HG03139 (cell line): ENCODE results near the gene ITCH.

ENCODE experiments used
- ATAC-seq: cut with Tn5 transposase; IDR thresholded peaks from one replicate; pipeline ENCODE4 v1.9.1; 2021; ENCODE audit not compliant: unreplicated experiment

ITCH gene

DNA sequence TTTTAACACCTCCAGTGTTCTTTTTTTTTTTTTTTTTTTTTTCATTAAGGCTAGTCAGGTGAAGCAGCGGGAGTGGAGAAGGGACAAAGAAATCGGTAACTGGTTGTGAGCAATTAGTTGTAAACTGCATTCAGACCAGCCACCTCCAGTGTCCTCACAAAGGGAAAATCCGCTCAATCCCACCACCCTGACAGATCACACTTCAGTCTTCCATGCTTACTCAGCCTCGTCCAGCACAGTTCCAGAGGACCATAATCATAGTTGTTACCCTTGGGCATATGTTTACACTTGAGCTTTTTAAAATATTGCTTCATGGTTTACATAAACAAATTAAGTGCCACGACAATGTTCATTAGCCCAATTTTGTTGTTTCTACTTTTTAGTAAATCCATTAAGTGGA is 163.4 kb downstream of the ITCH start:
- no peak for ATAC-seq

DNA sequence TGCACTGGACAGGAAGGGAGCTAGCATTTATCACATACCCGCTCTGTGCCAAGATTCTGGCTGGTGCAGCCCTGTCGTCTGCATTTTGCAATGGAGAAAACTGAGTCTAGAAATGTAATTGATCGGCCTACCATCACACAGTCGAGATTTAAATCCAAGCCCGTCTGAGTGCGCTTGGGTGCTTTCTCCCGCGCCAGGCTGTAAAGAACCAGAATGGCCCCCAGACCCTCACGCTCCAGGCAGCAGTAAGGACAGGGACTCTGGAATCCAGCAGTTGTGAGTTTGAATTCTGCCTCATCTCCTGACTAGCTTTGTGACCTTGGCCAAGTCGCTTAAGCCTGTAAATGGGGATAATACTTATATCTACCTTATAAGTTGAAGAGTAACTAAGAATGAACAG is 163.9 kb downstream of the ITCH start:
- ATAC-seq = no peak

DNA sequence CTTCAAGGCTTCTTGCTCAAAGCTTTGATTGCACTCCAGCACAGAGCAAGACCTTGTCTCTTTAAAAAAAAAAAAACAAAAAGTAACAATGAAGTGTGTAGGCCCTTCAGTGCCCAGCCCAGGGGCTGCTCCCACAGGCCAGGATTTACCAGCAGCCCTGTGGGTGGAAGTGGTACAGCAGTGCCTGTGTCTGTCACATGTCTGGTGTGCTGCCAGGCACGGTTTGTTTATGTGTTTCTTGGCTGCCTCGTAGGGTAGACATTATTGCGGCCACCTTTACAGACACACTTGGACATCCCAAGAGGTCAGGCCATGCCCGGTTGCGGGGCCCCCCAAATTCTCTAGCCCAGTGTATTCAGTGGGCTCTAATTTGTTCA is 165.8 kb downstream of the ITCH start:
- ATAC-seq = no peak

DNA sequence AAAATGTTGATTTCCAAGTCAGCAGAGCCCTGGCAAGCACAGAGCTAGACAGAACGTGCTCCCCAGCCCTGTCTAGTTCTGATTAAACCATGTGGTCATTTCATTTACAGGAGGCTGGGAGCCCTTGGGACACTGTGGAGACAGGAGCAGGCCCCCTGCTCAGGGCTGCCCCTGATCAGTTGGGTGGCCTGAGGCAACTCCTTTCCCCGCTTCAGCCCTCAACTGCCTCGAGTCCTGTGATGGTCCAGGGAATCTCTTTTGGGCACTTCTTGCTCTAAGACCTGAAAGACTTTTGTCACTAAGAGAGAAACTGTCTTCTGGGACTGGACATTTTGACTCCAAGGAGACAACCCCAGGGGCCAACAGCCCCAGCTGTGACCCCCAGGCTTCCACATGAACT is 166.7 kb downstream of the ITCH start:
- ATAC-seq = no peak

DNA sequence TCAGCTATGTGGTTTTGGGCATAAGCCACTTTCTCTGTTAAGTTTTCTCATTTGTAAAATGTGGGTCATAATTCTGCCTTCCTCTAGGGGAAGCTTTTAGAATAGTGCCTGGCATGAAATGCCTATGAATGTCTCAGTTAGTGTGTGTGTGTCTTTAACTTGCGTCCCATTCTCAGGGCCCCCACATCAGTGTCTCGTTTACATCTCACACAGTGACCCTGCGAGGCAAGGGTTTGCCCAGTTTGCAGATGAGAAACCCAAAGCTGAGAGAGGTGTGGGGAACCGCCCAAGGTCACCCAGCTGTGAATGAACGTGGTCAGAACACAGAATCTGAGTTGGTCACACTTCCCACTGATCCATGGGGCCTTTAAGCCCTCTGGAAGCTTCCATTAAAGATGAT is 167.3 kb downstream of the ITCH start:
- no peak for ATAC-seq

DNA sequence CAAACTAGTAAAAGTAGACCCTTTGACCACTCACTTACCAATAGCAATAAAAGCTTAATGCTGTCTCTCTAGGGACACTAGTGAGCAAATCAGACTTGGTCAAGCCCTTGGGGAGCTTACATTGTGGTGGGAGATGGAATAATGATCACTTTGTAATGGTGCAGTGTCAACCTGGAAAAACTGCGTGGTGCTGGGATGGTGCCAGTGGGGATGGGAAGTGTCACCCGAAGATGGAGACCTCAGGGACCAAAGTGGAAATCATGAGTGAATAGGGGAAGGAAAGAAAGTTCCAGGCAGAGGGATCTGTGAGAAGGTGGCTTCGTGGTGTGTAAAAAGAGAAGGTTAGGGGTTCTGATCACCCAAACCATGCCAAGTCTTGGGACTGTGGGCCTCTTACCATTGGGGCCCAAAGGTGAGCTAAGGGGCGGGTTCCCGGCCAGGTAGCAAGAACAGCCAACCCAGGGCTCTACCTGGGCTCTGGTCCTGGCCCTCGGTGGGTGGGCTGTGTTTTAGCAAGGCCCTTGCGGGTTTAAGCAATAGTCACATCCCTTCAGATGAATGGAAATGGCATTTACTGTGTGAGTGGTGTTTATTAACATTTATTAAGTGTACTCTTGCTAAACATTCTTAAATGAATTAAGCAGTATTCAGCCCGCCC is 168.7 kb downstream of the ITCH start:
- no peak for ATAC-seq

DNA sequence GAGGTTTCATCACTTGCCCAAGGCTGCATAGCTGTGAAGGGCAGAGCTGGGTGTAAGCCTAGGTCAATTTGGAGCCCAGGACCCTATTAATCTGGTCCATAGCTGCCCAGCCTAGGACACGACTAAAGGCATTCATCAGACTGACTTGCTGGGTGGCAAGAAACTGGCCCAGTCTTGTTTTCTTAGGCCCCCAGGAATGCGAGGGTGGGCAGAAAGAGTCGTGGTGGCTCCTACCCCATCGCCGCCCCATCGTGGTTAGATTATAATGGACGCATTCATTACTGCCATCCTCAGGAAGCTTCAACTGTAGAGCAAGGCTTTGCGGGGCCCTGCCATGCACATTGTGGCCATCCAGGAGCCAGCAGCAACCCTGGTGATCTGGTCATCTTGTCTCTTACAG is 169.2 kb downstream of the ITCH start:
- no peak for ATAC-seq

DNA sequence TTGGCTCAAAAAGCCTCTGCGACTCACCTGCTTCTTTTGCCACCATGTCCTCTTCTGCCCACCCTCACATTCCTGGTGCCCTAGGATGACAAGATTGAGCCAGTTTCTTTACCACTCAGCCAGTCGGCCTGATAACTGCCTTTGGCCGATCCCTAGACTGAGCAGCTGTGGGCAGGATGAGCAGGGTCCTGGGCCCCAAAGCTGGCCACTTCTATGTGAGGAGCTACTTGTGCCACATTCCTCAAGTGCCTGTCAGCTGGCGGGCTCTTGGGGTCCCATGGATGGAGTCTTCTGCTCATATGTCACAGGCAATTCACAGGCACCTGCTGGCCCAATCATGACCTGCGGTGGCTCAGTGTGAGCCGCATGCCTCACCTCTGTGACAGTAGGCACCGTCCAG is 169.7 kb downstream of the ITCH start:
- ATAC-seq = no peak

DNA sequence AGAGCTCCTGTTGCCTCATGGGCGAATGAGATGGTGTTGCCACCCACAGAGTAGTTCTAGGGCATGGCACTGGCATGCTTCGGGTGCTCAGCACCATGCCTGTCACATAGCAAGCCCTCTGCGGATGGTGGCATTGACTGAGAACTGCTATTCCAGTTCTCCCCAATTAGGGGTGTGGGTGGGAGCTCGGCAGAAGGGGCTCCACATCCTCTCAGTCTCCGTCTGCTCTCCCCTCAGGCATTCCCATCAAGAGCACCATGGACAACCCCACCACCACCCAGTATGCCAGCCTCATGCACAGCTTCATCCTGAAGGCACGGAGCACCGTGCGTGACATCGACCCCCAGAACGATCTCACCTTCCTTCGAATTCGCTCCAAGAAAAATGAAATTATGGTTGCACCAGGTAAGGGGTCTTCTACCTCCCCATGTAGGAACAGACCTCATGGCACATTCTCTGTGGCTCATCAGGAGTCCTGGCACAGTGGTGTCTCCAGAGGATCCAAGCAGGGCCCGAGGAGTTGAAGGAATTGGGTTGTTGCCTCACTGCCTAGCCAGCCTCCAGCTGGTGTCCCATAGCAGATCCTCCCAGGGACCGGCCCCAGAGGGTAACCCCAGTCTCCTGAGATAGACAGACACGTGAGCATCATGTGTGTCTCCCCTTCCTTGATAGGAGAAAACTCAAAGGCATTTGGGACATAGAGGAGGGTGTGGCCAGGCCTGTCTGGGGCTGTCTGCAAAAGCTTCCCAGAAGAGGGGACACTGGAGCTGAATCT is 171.5 kb downstream of the ITCH start:
- no peak for ATAC-seq

DNA sequence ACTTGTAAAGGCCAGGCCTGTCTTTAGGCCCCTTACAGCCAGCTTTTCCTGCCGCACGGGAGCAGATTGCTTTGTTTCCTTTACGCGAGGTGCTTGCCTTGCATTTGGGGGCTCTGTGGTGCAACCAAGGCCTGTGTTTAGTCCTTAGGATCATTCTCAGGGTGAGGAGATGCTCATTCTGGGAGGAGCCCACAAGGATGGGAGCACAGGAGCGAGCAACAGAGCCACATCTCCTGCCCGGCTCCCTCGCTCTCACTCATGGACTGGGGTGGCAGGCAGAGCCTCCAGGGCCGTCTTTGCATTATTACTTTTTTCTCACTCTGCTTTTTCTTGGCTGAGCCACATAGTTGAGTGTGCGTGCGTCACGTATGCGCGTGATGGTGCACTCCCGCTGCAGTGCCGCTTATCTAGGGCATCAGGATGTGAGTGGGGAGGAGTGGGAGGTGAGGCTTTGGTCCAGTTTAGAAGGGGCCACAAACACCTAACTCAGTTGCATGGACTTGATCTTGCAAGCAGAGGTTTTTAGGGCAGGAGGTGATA is 172.3 kb downstream of the ITCH start:
- no peak for ATAC-seq

DNA sequence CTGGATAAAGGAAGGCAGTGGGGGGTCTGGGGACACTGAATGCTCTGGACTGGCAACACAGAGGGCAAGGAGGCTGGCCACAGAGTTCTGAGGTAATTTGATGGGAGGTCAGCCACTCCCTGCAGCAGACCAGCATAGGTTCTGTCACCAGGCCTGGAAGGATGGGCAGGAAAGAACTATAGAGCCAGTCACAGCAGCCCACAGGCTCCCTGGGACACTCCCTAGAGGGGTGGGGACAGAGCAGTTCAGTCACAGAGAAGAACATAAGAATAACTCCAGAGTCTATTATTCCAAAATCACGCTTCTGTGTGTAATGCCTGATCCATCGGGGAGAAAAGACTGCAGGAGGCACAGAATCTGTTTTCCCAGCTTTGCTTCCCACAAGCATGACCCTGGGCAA is 172.8 kb downstream of the ITCH start:
- ATAC-seq = no peak

DNA sequence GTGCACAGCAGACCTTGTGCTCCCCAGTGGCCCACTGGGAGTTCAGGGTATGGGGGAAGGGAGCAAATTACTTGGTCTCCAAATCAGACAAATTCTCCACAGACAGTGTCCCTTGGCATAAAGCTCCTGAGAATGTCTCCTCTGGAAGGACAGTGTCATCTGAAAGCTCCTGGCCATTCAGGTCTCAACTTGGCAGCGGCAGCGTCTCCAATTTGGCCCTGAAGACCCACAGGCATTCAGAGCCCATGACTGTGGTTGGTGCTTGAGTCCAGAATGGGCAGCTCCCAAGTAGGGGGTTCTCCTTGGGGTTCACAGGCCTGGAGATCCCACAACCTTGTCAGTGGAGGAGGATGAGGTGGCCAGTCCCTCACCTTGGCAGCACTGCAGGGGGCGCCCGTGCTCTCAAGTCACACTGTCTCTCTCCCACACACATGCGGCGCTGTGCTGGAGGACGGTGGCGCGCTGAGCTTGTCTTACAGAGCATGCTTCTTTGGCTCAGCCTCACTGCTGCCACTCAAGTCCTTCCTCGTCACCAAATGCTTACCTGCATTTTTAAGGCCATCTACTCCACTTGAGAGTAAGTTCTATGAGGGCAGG is 173.8 kb downstream of the ITCH start:
- no peak for ATAC-seq

DNA sequence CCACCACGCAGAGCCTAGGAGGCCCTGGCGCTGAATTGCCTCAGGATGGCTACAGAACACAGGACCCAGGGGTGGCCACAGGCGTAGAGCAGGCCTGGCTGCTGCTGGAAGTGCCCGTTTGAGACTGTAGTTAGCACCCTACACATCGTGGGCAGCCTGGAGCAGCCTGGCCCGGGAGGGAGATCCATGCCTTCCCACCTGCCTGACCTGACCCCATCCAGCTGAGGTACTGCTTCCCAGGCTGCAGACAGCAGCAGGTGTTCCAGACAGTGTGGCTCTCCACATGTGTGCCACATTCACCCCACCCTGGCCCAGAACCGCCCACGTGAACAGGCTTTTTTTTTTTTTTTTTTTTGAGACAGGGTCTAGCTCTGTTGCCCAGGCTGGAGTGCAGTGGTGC is 174.6 kb downstream of the ITCH start:
- ATAC-seq = no peak

DNA sequence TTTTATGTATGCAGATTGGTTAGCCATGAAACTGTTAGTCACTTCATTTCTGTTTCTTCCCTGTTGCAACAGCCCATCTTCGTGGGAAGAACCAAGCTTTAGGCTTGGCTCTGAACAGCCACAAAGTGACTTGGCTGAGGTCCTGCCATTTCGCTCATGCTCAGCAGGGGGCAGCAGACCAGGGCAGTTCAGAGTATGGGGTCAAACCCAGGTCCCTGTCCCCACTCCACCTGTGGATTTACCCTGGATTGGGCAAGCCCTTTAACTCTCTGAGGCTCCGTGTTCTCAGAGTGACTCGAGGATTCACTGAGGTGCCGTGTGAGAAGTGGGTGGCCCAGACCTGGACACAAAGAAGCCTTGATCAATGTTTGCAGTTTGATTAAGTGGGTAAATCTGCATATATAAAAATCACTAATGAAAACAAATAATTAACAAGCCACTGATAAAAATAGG is 175.6 kb downstream of the ITCH start:
- ATAC-seq = no peak

DNA sequence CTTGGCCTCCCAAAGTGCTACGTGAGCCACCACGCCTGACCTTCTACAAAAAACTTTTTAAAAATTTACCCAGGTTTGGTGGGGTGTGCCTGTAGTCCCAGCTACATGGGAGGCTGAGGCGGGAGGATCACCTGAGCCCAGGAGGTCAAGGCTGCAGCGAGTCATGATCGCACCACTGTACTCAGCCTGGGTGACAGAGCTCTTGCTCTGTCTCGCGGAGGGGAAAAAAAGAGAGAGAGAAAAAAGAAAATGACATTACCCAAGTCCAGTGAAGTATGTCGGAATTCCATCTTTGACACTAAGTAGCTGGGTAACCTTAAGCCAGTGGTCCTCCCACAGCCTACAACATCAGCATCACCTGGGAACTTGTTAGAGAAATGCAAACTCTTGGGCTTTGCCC is 176.7 kb downstream of the ITCH start:
- no peak for ATAC-seq

DNA sequence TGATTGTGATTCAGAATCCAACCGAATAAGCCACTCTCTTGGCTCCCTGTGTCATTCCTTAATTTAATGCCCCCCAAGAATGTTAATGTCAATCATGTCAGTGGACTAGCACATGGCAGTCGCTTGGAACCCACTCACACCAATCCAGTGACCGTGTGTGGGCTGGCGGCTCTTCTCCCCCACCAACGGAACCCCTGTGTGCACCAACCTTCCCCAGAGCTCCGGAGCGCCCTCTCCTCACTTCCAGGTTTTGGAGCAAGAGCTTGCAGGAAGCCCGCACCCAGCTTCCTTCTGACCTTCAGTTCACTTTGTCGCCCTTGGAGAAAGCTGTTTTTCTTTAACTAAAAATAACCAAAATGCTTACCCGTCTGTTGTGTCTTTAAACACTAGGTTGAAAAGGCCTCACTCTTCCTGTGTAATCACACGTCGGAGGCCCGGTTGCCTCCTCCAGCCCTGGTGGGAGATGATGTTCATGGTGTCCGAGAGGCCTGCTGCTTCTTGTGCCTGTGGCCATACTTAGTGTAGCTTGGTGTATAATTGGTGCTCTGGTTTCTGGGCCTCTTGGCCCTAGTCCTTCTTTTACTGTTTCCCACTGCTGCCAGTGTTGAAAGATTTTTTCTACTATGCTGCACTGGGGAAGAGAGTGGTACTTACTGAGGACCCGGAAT is 177.7 kb downstream of the ITCH start:
- no peak for ATAC-seq

DNA sequence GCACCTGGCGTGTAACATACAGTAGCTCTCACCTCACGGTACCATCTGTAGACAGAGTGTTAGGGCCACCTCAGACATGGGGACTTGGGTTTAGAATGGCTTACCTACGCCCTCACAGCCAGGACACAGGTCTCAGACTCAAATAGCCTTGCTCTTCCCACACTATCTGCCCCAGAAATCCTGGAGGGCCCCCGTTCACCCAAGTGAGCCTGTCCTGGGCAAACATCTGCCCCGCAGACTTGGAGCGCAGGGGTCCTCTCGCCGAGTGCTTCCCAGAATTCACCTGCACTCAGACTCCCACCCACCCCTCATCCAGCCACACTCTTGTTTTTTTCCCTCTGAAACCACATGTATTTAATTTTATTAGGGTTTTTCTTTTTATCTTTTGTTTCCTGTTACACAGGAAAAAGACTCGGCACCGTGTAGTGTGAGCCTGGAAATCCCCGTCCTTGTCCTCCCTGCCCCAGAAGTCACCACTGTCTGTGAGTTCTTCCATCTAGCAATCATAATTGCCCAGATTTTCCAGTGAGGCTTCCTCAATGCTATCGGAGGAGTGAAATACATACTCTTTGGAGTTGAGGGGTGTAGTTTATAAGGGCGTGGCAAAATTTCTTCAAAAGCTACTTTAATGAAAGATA is 178.3 kb downstream of the ITCH start:
- no peak for ATAC-seq

DNA sequence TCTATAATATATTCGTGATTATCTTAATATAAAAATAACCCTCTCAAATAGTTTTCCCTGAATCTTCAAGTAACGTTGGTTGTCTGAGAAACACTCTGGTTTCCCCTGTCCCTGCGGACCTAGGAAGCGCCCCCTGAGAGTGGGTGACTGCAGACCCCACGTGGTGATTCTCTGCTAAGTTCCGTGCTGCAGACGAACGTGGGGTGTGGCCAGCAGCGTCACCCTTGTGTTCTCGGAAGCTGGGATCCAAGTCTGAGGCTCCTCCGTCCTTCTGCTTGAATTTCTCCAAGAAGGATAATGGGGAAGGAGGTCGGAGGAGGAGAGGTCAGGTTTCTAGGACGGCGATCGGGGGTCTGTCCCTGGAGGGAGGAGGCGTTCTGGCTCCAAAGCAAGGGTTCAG is 178.8 kb downstream of the ITCH start:
- no peak for ATAC-seq

DNA sequence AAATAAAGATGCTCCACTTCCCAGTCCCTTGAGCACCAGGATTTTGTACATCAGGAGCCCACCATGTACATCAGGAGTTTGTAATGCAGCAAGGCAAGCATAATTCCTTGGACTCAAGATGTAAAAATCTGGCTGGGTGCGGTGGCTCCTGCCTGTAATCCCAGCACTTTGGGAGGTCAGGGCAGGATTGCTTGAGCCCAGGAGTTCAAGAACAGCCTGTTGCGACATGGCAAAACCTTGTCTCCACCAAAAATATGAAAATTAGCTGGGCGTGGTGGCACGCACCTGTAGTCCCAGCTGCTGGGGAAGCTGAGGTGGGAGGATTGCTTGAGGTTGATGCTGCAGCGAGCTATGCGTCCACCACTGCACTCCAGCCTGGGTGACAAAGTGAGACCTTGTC is 179.4 kb downstream of the ITCH start:
- ATAC-seq = no peak

DNA sequence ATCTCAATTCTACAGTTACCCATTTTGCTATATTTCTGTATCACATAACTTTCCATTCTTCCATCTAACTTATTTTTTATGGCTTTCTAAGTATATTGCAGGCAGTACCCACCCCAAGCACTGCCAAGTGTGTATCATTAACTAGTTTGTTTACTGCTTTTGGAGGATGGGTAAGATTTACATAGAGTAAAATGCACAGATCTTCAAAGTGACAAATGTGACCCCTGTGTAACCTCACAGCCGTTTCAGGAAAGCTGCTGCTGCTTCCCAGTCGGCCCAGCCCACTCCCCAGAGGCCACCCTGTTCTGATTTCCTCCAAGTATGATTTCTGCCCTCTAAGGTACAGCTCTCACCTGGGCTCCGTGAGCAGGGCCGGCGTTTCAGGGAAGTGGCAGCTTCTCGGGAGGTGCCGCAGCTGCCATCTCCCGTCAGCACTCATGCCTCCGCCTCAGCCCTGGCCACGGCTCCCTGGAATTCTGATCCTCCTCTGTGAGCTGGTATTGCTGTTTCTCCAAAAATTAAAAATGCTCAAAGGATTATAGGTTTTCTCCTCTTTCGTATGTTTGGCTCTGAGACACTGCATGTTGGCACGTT is 180.5 kb downstream of the ITCH start:
- no peak for ATAC-seq
